HG02571 (cell line): ENCODE results near the gene HNRNPDL.
"Not testable (repeated sequence)": the region's sequence is repeated elsewhere in the genome, so short reads cannot be mapped to it uniquely, and the experiment has no call there.

Source experiments
- ATAC-seq: cut with Tn5 transposase; IDR thresholded peaks from one replicate; pipeline ENCODE4 v1.9.1; 2021; ENCODE audit warnings: mild to moderate bottlenecking, moderate library complexity; ENCODE audit not compliant: unreplicated experiment

HNRNPDL gene

GRCh38 chr4:82390061-82390460 is 40.2 kb downstream of the HNRNPDL start:
- not testable (repeated sequence) for ATAC-seq

GRCh38 chr4:82388405-82388804 is 41.9 kb downstream of the HNRNPDL start:
- ATAC-seq, result no peak

DNA sequence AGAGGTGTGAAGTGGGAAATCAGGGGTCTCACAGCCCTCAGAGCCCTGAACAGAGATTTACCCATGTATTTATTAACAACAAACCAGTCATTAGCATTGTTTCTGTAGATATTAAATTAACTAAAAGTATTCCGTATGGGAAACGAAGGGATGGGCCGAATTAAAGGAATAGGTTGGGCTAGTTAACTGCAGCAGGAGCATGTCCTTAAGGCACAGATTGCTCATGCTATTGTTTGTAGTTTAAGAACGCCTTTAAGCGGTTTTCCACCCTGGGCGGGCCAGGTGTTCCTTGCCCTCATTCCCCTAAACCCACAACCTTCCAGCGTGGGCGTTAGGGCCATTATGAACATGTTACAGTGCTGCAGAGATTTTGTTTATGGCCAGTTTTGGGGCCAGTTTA is 44.0 kb downstream of the HNRNPDL start:
- not testable (repeated sequence) for ATAC-seq

DNA sequence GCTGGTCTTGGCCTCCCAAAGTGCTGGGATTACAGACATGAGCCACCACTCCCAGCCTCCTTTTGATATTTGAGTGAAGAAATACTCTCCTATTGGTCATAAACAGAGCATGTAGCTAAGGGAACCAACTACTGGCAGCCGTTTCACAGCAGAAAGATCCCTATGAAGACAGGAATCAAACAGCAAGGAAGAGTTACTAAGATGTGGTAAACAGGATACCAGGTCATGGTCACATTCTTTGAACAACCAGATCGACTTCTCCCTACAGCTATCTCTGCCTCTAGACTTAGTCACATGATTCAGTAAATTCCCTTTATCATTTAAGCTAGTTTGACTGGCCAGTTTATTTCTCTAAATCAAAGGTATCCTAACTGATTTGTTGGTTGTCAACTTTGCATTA is 47.5 kb downstream of the HNRNPDL start:
- ATAC-seq, result no peak

GRCh38 chr4:82381661-82382296 is 48.5 kb downstream of the HNRNPDL start:
- no peak for ATAC-seq

DNA sequence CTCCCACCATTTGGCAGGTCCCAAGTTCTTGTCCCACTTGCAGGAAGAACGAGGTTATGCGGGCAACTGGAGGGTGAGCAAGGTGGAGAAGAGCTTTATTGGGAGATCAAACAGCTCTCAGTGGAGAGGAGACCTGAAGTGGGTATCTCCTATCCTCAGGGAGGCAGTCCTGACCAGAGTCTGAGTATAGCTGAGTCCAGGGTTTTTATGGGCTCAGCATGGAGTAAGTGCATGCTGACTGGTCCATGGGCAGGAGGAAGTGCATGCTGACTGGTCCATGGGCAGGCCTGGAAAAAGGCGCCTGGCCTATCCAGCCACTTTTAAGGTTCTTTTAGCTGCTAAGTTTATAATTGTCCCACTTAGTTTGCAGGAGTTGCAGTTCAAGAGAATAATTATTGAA is 49.0 kb downstream of the HNRNPDL start:
- no peak for ATAC-seq

DNA sequence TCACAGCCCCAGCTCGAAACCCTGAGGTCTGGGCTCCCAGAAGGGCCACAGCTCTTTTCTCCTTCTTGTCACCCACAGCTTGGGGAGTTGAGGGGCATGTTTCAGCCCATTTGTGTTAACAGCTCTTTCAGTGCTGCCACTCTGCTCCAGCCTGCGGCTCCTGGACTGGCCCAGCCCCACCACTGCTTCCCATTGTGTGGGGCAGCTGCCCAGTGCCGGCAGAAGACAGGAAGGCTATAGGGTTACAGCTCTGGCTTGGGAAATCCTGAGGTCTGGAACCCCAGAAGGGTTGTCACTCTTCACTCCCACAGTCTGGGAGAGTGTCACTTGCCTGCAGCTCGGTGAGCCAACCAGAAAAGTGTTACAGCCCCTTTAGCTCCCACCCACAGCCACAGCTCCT is 49.4 kb downstream of the HNRNPDL start:
- ATAC-seq, result no peak

DNA sequence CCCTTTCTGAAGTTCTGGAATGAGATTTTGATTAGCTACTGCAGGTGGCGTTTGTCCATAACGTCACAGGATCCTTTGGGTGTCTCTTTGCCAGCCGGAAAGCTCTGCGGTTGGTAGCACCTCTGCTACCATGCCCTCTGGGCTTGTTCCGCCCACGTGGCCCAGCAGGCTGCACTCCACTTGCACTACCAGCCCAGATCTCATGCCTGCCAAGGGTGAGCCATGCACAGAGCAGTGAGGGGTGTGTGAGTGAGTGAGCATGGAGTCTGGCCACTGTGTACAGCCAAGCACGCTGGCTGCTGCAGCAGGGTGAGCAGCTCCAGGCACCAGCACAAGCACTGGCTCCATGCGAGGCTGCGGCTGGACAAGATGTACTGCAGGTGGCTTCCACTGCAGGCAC is 49.9 kb downstream of the HNRNPDL start:
- ATAC-seq, result no peak

- ATAC-seq, result no peak
Observed at GRCh38 chr4:82376109-82376508, 54.2 kb downstream of the HNRNPDL start.

DNA sequence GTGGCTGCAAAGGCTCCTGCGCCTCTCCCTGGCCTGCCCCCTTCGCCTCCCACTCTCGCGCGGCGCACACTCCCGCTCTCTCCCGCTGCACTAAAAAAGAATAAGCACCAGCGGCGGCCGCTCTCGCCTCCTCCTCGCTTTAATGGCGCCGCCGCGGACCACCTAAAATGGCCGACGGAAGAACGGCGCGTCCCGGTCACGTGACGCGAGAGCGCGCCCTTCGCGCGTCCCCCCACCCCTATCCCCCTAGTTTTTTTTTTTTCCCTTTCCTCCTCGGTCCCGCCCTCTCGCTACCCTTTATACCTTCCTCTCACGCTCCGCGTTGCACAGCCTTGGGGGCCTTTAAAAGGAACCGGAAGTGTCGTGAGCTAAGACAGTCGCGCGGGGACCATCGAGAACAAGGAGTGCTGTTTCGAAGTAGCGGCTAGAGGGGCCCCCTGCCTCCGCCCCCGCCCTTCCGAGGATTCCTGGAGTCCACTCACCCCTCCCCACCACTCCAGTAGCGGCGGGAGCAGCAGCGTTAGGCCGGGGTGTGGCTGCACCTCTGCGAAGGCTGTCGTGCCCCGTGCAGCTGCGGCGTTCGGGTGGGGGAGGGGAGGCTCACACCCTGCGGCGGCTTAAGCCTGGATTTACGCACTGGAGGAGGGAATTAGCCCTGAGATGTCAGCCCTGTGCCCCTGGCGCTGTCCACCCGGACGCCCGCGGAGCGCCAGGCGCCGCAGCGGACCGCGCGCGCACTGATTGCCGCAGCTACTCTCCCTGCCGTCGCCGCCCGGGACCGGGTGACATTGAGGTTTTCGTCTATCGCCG is 56.2 kb downstream of the HNRNPDL start, which contains the start of gene HNRNPD:
TSS of gene HNRNPD (minus strand) at position 176 of the 810 bp plus-strand sequence. CDS start 313 bp downstream, outside the sequence.
- peak; percentile 96 for ATAC-seq

DNA sequence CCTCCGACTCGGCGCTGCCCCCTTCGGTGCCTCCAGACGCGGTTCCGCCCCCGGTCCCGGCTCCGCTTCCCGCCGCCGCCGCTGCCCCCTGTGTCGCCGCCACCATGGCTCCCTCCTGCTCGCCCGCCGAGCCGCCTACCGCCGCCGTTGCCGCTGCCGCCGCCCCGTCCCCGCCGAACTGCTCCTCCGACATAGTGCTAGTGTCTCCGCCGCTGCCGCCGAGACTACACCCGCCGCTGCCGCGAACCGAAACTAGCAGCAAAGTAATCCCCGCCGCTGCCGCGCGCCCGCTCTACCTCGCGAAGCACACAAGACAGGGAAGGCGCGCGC is 56.8 kb downstream of the HNRNPDL start:
- peak; percentile 11 for ATAC-seq
